Activated naive CD8-positive, alpha-beta T cell treated with anti-CD3 and anti-CD28 coated beads, Interleukin-2, amount 50 U/mL, for 24 hours (primary cell): Measurements from ENCODE around the gene TXNRD1.

Experiments
- ATAC-seq: fragments of 150-1000 bp; cut with Tn5 transposase; one replicate; pipeline ENCODE4 v1.10.0; 2021
- DNase-seq: peaks from one replicate; pipeline ENCODE4 v3.0.0; 2021
- H3K27ac Mint-ChIP-seq: one replicate; pipeline ENCODE4 v1.8.0; 2021; ENCODE audit warnings: mild to moderate bottlenecking, mixed read lengths
- H3K27me3 Mint-ChIP-seq: one replicate; pipeline ENCODE4 v1.8.0; 2021; ENCODE audit warnings: mixed read lengths
- H3K36me3 Mint-ChIP-seq: one replicate; pipeline ENCODE4 v1.8.0; 2021; ENCODE audit warnings: low read depth, mixed read lengths
- H3K4me1 Mint-ChIP-seq: one replicate; pipeline ENCODE4 v1.8.0; 2021; ENCODE audit warnings: mixed read lengths
- H3K4me3 Mint-ChIP-seq: one replicate; pipeline ENCODE4 v1.8.0; 2021; ENCODE audit warnings: mild to moderate bottlenecking, moderate library complexity, mixed read lengths
- H3K9me3 Mint-ChIP-seq: one replicate; pipeline ENCODE4 v1.8.0; 2021; ENCODE audit warnings: mixed read lengths

The TXNRD1 gene

GRCh38 chr12:104182621-104183378, 32.8 kb upstream of the TXNRD1 start:
- Mint-ChIP-seq H3K36me3 (no peaks in the 10 kb centered on the region), H3K27me3 (no peaks in the 10 kb centered on the region), H3K27ac (no peak overlapping the region), H3K4me3 (no peak overlapping the region), H3K4me1 (peaks cover 6% of the 10 kb centered on the region), H3K9me3 (no peaks in the 10 kb centered on the region)
- DNase-seq (no peak), ATAC-seq (no peak)

- Mint-ChIP-seq H3K36me3 (no peaks in the 10 kb centered on the region), H3K27ac (no peak overlapping the region), H3K4me3 (no peak overlapping the region), H3K27me3 (no peaks in the 10 kb centered on the region), H3K9me3 (no peaks in the 10 kb centered on the region), H3K4me1 (no peaks in the 10 kb centered on the region)
- no peak for ATAC-seq
- DNase-seq = no peak
Observed at GRCh38 chr12:104183443-104183842, 32.1 kb upstream of the TXNRD1 start.

GRCh38 chr12:104187446-104188155, 28.0 kb upstream of the TXNRD1 start:
- DNase-seq = no peak
- Mint-ChIP-seq H3K4me1 (no peaks in the 10 kb centered on the region), H3K27ac (no peak overlapping the region), H3K9me3 (no peaks in the 10 kb centered on the region), H3K36me3 (no peaks in the 10 kb centered on the region), H3K27me3 (no peaks in the 10 kb centered on the region), H3K4me3 (no peak overlapping the region)
- no peak for ATAC-seq

- H3K4me3 Mint-ChIP-seq = no peak overlapping the region
- no peaks in the 10 kb centered on the region for H3K4me1 Mint-ChIP-seq
- H3K36me3 Mint-ChIP-seq = no peaks in the 10 kb centered on the region
- no peak for DNase-seq
- ATAC-seq = no peak
- no peak overlapping the region for H3K27ac Mint-ChIP-seq
- H3K9me3 Mint-ChIP-seq = no peaks in the 10 kb centered on the region
- H3K27me3 Mint-ChIP-seq = no peaks in the 10 kb centered on the region
Observed at GRCh38 chr12:104188534-104188933, 27.0 kb upstream of the TXNRD1 start.

GRCh38 chr12:104189915-104190555, 25.5 kb upstream of the TXNRD1 start:
- Mint-ChIP-seq H3K36me3 (no peaks in the 10 kb centered on the region), H3K9me3 (no peaks in the 10 kb centered on the region), H3K4me3 (no peak overlapping the region), H3K4me1 (peaks cover 3% of the 10 kb centered on the region), H3K27ac (no peak overlapping the region), H3K27me3 (peaks cover 2% of the 10 kb centered on the region)
- ATAC-seq (no peak), DNase-seq (no peak)

- H3K27ac Mint-ChIP-seq = no peak overlapping the region
- no peaks in the 10 kb centered on the region for H3K9me3 Mint-ChIP-seq
- ATAC-seq (no peak), DNase-seq (no peak)
- H3K4me1 Mint-ChIP-seq = peaks cover 3% of the 10 kb centered on the region
- peaks cover 2% of the 10 kb centered on the region for H3K27me3 Mint-ChIP-seq
- H3K36me3 Mint-ChIP-seq = no peaks in the 10 kb centered on the region
- H3K4me3 Mint-ChIP-seq = no peak overlapping the region
Observed at GRCh38 chr12:104190641-104191176, 24.9 kb upstream of the TXNRD1 start.

- DNase-seq (no peak), ATAC-seq (no peak)
- peaks cover 3% of the 10 kb centered on the region for H3K4me1 Mint-ChIP-seq
- H3K27me3 Mint-ChIP-seq = peaks cover 11% of the 10 kb centered on the region
- H3K36me3 Mint-ChIP-seq = peaks cover 8% of the 10 kb centered on the region
- no peak overlapping the region for H3K27ac Mint-ChIP-seq
- no peak overlapping the region for H3K4me3 Mint-ChIP-seq
- peaks cover 7% of the 10 kb centered on the region for H3K9me3 Mint-ChIP-seq
Observed at GRCh38 chr12:104197264-104197663, 18.3 kb upstream of the TXNRD1 start.

GRCh38 chr12:104199964-104200363, 15.6 kb upstream of the TXNRD1 start:
- H3K9me3 Mint-ChIP-seq = peaks cover 7% of the 10 kb centered on the region
- peaks cover 8% of the 10 kb centered on the region for H3K27me3 Mint-ChIP-seq
- H3K4me3 Mint-ChIP-seq = no peak overlapping the region
- DNase-seq (no peak), ATAC-seq (no peak)
- peaks cover 8% of the 10 kb centered on the region for H3K36me3 Mint-ChIP-seq
- no peaks in the 10 kb centered on the region for H3K4me1 Mint-ChIP-seq
- H3K27ac Mint-ChIP-seq = no peak overlapping the region

- no peak overlapping the region for H3K4me3 Mint-ChIP-seq
Observed at GRCh38 chr12:104201238-104202001, 14.2 kb upstream of the TXNRD1 start.

GRCh38 chr12:104204690-104205480, 10.7 kb upstream of the TXNRD1 start:
- no peaks in the 10 kb centered on the region for H3K4me1 Mint-ChIP-seq
- peaks cover 7% of the 10 kb centered on the region for H3K36me3 Mint-ChIP-seq
- H3K27me3 Mint-ChIP-seq = peaks cover 8% of the 10 kb centered on the region
- no peak overlapping the region for H3K4me3 Mint-ChIP-seq
- ATAC-seq = no peak
- no peak for DNase-seq
- H3K27ac Mint-ChIP-seq = no peak overlapping the region
- peaks cover 6% of the 10 kb centered on the region for H3K9me3 Mint-ChIP-seq

More at GRCh38 chr12:104201238-104202001, 14.2 kb upstream of the TXNRD1 start:
- peak; percentile 20 for DNase-seq
- ATAC-seq = peak; percentile 63
- peaks cover 8% of the 10 kb centered on the region for H3K36me3 Mint-ChIP-seq
- H3K4me1 Mint-ChIP-seq = no peaks in the 10 kb centered on the region
- no peak overlapping the region for H3K27ac Mint-ChIP-seq
- peaks cover 7% of the 10 kb centered on the region for H3K9me3 Mint-ChIP-seq
- H3K27me3 Mint-ChIP-seq = peaks cover 8% of the 10 kb centered on the region

- H3K4me1 Mint-ChIP-seq = no peaks in the 10 kb centered on the region
- no peak for ATAC-seq
- no peak overlapping the region for H3K27ac Mint-ChIP-seq
- no peak overlapping the region for H3K4me3 Mint-ChIP-seq
- H3K9me3 Mint-ChIP-seq = no peaks in the 10 kb centered on the region
- DNase-seq = no peak
- peaks cover 4% of the 10 kb centered on the region for H3K27me3 Mint-ChIP-seq
- no peaks in the 10 kb centered on the region for H3K36me3 Mint-ChIP-seq
Observed at GRCh38 chr12:104207416-104208205, 8.0 kb upstream of the TXNRD1 start.

GRCh38 chr12:104212516-104212915, 3.1 kb upstream of the TXNRD1 start:
- H3K9me3 Mint-ChIP-seq = peaks cover 6% of the 10 kb centered on the region
- H3K36me3 Mint-ChIP-seq = no peaks in the 10 kb centered on the region
- H3K4me3 Mint-ChIP-seq = no peak overlapping the region
- DNase-seq (no peak), ATAC-seq (no peak)
- H3K27ac Mint-ChIP-seq = no peak overlapping the region
- peaks cover 11% of the 10 kb centered on the region for H3K4me1 Mint-ChIP-seq
- H3K27me3 Mint-ChIP-seq = peaks cover 7% of the 10 kb centered on the region

- no peak for DNase-seq
- Mint-ChIP-seq H3K36me3 (no peaks in the 10 kb centered on the region), H3K27me3 (peaks cover 7% of the 10 kb centered on the region), H3K4me1 (peaks cover 19% of the 10 kb centered on the region), H3K27ac (no peak overlapping the region), H3K9me3 (peaks cover 6% of the 10 kb centered on the region), H3K4me3 (no peak overlapping the region)
- no peak for ATAC-seq
Observed at GRCh38 chr12:104213952-104214351, 1.6 kb upstream of the TXNRD1 start.
